ENCODE results near the gene PNRC1.

PNRC1 gene

GRCh38 chr6:89050697-89051096 lies 29.9 kb upstream of the PNRC1 start:
- Histone ChIP-seq H2BK120ac (ENCODE audit: insufficient read depth, low read length, poor library complexity) (no peak overlapping the region), H2AFZ (ENCODE audit: insufficient read depth, low read length, poor library complexity) (no peak overlapping the region), H3K23ac (ENCODE audit: low read length) (no peak overlapping the region), H3K4me2 (ENCODE audit: low read length) (no peak overlapping the region), H2BK5ac (ENCODE audit: low read depth, low read length, poor library complexity) (no peak overlapping the region), H4K12ac (ENCODE audit: low read depth, low read length) (no peak overlapping the region), H4K91ac (ENCODE audit: low read depth, low read length) (no peak overlapping the region), H3K27me3 (ENCODE audit: insufficient read depth, low read length) (no peaks in the 10 kb centered on the region), H3K4me3 (ENCODE audit: low read depth, low read length) (no peak overlapping the region), H3K79me1 (ENCODE audit: low read length) (no peaks in the 10 kb centered on the region), H3K14ac (ENCODE audit: low read length) (no peak overlapping the region), H2AK5ac (ENCODE audit: low read length) (no peak overlapping the region), H4K8ac (ENCODE audit: low read depth, low read length) (no peak overlapping the region), H3K9me3 (ENCODE audit: insufficient read depth, low read depth, low read length) (no peaks in the 10 kb centered on the region), H3K18ac (ENCODE audit: low read length) (no peak overlapping the region), H3K27ac (ENCODE audit: low read depth, low read length) (no peak overlapping the region), H3K79me2 (ENCODE audit: control insufficient read depth, insufficient read depth, low read length, poor library complexity) (no peaks in the 10 kb centered on the region), H3K36me3 (ENCODE audit: control insufficient read depth in 1 of 2, insufficient read depth in 2 of 2, low read length in 2 of 2) (no peaks in the 10 kb centered on the region), H3K4me1 (ENCODE audit: control insufficient read depth in 1 of 2, insufficient read depth in 2 of 2, low read length in 2 of 2) (no peaks in the 10 kb centered on the region), H3K9ac (ENCODE audit: low read length) (no peak overlapping the region), H3K4ac (ENCODE audit: low read depth, low read length) (no peak overlapping the region), H2BK12ac (ENCODE audit: low read length) (no peak overlapping the region)
- DNase-seq: no peak
- no CpG with 5 or more reads among the region's 3 CpGs for WGBS (ENCODE audit: extremely low coverage, insufficient coverage, insufficient read length)

GRCh38 chr6:89051676-89052075 lies 28.9 kb upstream of the PNRC1 start:
- WGBS (ENCODE audit: extremely low coverage, insufficient coverage, insufficient read length): no CpG with 5 or more reads among the region's 3 CpGs

GRCh38 chr6:89054208-89054607 lies 26.3 kb upstream of the PNRC1 start:
- H2BK12ac ChIP-seq (ENCODE audit: low read length): no peak overlapping the region
- H3K4me3 ChIP-seq (ENCODE audit: low read depth, low read length): no peak overlapping the region
- no peaks in the 10 kb centered on the region for H3K4me1 ChIP-seq (ENCODE audit: control insufficient read depth in 1 of 2, insufficient read depth in 2 of 2, low read length in 2 of 2)
- H4K12ac ChIP-seq (ENCODE audit: low read depth, low read length): no peak overlapping the region
- H2AFZ ChIP-seq (ENCODE audit: insufficient read depth, low read length, poor library complexity): no peak overlapping the region
- no peak overlapping the region for H3K23ac ChIP-seq (ENCODE audit: low read length)
- no peak overlapping the region for H3K4me2 ChIP-seq (ENCODE audit: low read length)
- H3K9ac ChIP-seq (ENCODE audit: low read length): no peak overlapping the region
- H2AK5ac ChIP-seq (ENCODE audit: low read length): no peak overlapping the region
- H3K27me3 ChIP-seq (ENCODE audit: insufficient read depth, low read length): no peaks in the 10 kb centered on the region
- H4K8ac ChIP-seq (ENCODE audit: low read depth, low read length): no peak overlapping the region
- H3K79me1 ChIP-seq (ENCODE audit: low read length): no peaks in the 10 kb centered on the region
- no peaks in the 10 kb centered on the region for H3K36me3 ChIP-seq (ENCODE audit: control insufficient read depth in 1 of 2, insufficient read depth in 2 of 2, low read length in 2 of 2)
- no peak overlapping the region for H3K27ac ChIP-seq (ENCODE audit: low read depth, low read length)
- no peak overlapping the region for H3K18ac ChIP-seq (ENCODE audit: low read length)
- no peak overlapping the region for H3K14ac ChIP-seq (ENCODE audit: low read length)
- DNase-seq: no peak
- H4K91ac ChIP-seq (ENCODE audit: low read depth, low read length): no peak overlapping the region
- no peaks in the 10 kb centered on the region for H3K79me2 ChIP-seq (ENCODE audit: control insufficient read depth, insufficient read depth, low read length, poor library complexity)
- H2BK120ac ChIP-seq (ENCODE audit: insufficient read depth, low read length, poor library complexity): no peak overlapping the region
- no peak overlapping the region for H3K4ac ChIP-seq (ENCODE audit: low read depth, low read length)
- no peaks in the 10 kb centered on the region for H3K9me3 ChIP-seq (ENCODE audit: insufficient read depth, low read depth, low read length)
- H2BK5ac ChIP-seq (ENCODE audit: low read depth, low read length, poor library complexity): no peak overlapping the region
- WGBS (ENCODE audit: extremely low coverage, insufficient coverage, insufficient read length): no CpG with 5 or more reads among the region's 4 CpGs

More at GRCh38 chr6:89051676-89052075, 28.9 kb upstream of the PNRC1 start:
- no peak overlapping the region for H3K4me3 ChIP-seq (ENCODE audit: low read depth, low read length)
- no peak overlapping the region for H2AFZ ChIP-seq (ENCODE audit: insufficient read depth, low read length, poor library complexity)
- H3K79me2 ChIP-seq (ENCODE audit: control insufficient read depth, insufficient read depth, low read length, poor library complexity): no peaks in the 10 kb centered on the region
- no peak for DNase-seq
- H4K8ac ChIP-seq (ENCODE audit: low read depth, low read length): no peak overlapping the region
- no peak overlapping the region for H3K9ac ChIP-seq (ENCODE audit: low read length)
- no peaks in the 10 kb centered on the region for H3K27me3 ChIP-seq (ENCODE audit: insufficient read depth, low read length)
- H3K9me3 ChIP-seq (ENCODE audit: insufficient read depth, low read depth, low read length): no peaks in the 10 kb centered on the region
- no peak overlapping the region for H3K14ac ChIP-seq (ENCODE audit: low read length)
- no peaks in the 10 kb centered on the region for H3K4me1 ChIP-seq (ENCODE audit: control insufficient read depth in 1 of 2, insufficient read depth in 2 of 2, low read length in 2 of 2)
- no peak overlapping the region for H4K91ac ChIP-seq (ENCODE audit: low read depth, low read length)
- H3K18ac ChIP-seq (ENCODE audit: low read length): no peak overlapping the region
- no peaks in the 10 kb centered on the region for H3K36me3 ChIP-seq (ENCODE audit: control insufficient read depth in 1 of 2, insufficient read depth in 2 of 2, low read length in 2 of 2)
- no peak overlapping the region for H3K23ac ChIP-seq (ENCODE audit: low read length)
- H3K4me2 ChIP-seq (ENCODE audit: low read length): no peak overlapping the region
- H2BK12ac ChIP-seq (ENCODE audit: low read length): no peak overlapping the region
- H3K4ac ChIP-seq (ENCODE audit: low read depth, low read length): no peak overlapping the region
- H2BK5ac ChIP-seq (ENCODE audit: low read depth, low read length, poor library complexity): no peak overlapping the region
- no peak overlapping the region for H3K27ac ChIP-seq (ENCODE audit: low read depth, low read length)
- H2BK120ac ChIP-seq (ENCODE audit: insufficient read depth, low read length, poor library complexity): no peak overlapping the region
- H3K79me1 ChIP-seq (ENCODE audit: low read length): no peaks in the 10 kb centered on the region
- no peak overlapping the region for H2AK5ac ChIP-seq (ENCODE audit: low read length)
- no peak overlapping the region for H4K12ac ChIP-seq (ENCODE audit: low read depth, low read length)

- no peaks in the 10 kb centered on the region for H3K79me1 ChIP-seq (ENCODE audit: low read length)
- no peak overlapping the region for H3K4ac ChIP-seq (ENCODE audit: low read depth, low read length)
- H2BK12ac ChIP-seq (ENCODE audit: low read length): no peak overlapping the region
- H3K4me1 ChIP-seq (ENCODE audit: control insufficient read depth in 1 of 2, insufficient read depth in 2 of 2, low read length in 2 of 2): no peaks in the 10 kb centered on the region
- H4K12ac ChIP-seq (ENCODE audit: low read depth, low read length): no peak overlapping the region
- no peak overlapping the region for H2BK120ac ChIP-seq (ENCODE audit: insufficient read depth, low read length, poor library complexity)
- H3K14ac ChIP-seq (ENCODE audit: low read length): no peak overlapping the region
- H3K9me3 ChIP-seq (ENCODE audit: insufficient read depth, low read depth, low read length): no peaks in the 10 kb centered on the region
- no peak overlapping the region for H3K23ac ChIP-seq (ENCODE audit: low read length)
- no peak overlapping the region for H3K27ac ChIP-seq (ENCODE audit: low read depth, low read length)
- no peaks in the 10 kb centered on the region for H3K27me3 ChIP-seq (ENCODE audit: insufficient read depth, low read length)
- no peak overlapping the region for H3K18ac ChIP-seq (ENCODE audit: low read length)
- no peak overlapping the region for H4K91ac ChIP-seq (ENCODE audit: low read depth, low read length)
- no peaks in the 10 kb centered on the region for H3K36me3 ChIP-seq (ENCODE audit: control insufficient read depth in 1 of 2, insufficient read depth in 2 of 2, low read length in 2 of 2)
- H3K4me2 ChIP-seq (ENCODE audit: low read length): no peak overlapping the region
- WGBS (ENCODE audit: extremely low coverage, insufficient coverage, insufficient read length): no CpG with 5 or more reads among the region's 2 CpGs
- no peak overlapping the region for H2BK5ac ChIP-seq (ENCODE audit: low read depth, low read length, poor library complexity)
- no peak overlapping the region for H2AK5ac ChIP-seq (ENCODE audit: low read length)
- H3K79me2 ChIP-seq (ENCODE audit: control insufficient read depth, insufficient read depth, low read length, poor library complexity): no peaks in the 10 kb centered on the region
- H4K8ac ChIP-seq (ENCODE audit: low read depth, low read length): no peak overlapping the region
- H3K4me3 ChIP-seq (ENCODE audit: low read depth, low read length): no peak overlapping the region
- no peak overlapping the region for H3K9ac ChIP-seq (ENCODE audit: low read length)
- H2AFZ ChIP-seq (ENCODE audit: insufficient read depth, low read length, poor library complexity): no peak overlapping the region
- no peak for DNase-seq
Observed at GRCh38 chr6:89057759-89058158, 22.8 kb upstream of the PNRC1 start.
